ENCODE results near the gene PAF1. TPM values are rescaled to one million over a fixed set of nuclear protein-coding genes. Genes with fewer than 3 reads are reported as not detected.
A peak's percentile ranks its signal among the peaks of the same experiment; 100 is the strongest.

Gene PAF1
- polyA plus RNA-seq, 1 donor (not counting 4 experiments of a cell fraction or from before 2014, with no cell fraction given): 39.4 TPM

DNA sequence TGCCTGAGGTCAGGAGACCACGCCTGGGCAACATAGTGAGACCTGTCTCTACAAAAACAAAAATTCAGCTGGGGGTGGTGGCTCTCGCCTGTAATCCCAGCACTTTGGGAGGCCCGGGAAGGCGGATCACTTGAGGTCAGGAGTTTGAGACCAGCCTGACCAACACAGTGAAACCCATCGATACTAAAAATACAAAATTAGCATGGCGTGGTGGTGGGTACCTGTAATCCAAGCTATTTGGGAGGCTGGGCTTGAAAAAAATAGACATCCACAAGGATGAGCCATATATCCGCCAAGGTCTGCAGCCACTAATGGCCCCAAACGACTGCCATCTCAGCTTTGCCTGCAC is 41.7 kb upstream of the PAF1 start:
- Histone ChIP-seq H3K9me1 (ENCODE audit: control insufficient read depth, extremely low read depth, insufficient read depth, low read length) (peaks cover 9% of the 10 kb centered on the region), H2AFZ (ENCODE audit: control insufficient read depth, low read length) (no peak overlapping the region), H3K9me3 (ENCODE audit: control insufficient read depth, low read depth, low read length) (no peaks in the 10 kb centered on the region), H3K9ac (ENCODE audit: control insufficient read depth, extremely low read depth, insufficient read depth, low read length) (no peak overlapping the region), H3K79me2 (ENCODE audit: control insufficient read depth, insufficient read depth, low read length) (peaks cover 28% of the 10 kb centered on the region), H3K27ac (ENCODE audit: control insufficient read depth, insufficient read depth, low read length) (no peak overlapping the region), H4K20me1 (ENCODE audit: control insufficient read depth, extremely low read depth, insufficient read depth, low read length) (peaks cover 15% of the 10 kb centered on the region), H3K27me3 (ENCODE audit: control insufficient read depth, extremely low read depth, insufficient read depth, low read length) (no peaks in the 10 kb centered on the region), H3K4me1 (ENCODE audit: control insufficient read depth, extremely low read depth, insufficient read depth, low read length) (peaks cover 21% of the 10 kb centered on the region), H3K4me3 (ENCODE audit: control insufficient read depth in 2 of 3, extremely low read depth in 1 of 3, insufficient read depth in 2 of 3, low read depth in 1 of 3, low read length in 3 of 3) (no peak overlapping the region), H3K4me2 (ENCODE audit: control insufficient read depth, extremely low read depth, insufficient read depth, low read depth, low read length) (no peak overlapping the region), H3K36me3 (ENCODE audit: control insufficient read depth in 2 of 2, extremely low read depth in 1 of 2, insufficient read depth in 2 of 2, low read length in 2 of 2) (peaks cover 15 to 29% of the 10 kb centered on the region in 2 experiments)
- TF ChIP-seq, protein P1, sequence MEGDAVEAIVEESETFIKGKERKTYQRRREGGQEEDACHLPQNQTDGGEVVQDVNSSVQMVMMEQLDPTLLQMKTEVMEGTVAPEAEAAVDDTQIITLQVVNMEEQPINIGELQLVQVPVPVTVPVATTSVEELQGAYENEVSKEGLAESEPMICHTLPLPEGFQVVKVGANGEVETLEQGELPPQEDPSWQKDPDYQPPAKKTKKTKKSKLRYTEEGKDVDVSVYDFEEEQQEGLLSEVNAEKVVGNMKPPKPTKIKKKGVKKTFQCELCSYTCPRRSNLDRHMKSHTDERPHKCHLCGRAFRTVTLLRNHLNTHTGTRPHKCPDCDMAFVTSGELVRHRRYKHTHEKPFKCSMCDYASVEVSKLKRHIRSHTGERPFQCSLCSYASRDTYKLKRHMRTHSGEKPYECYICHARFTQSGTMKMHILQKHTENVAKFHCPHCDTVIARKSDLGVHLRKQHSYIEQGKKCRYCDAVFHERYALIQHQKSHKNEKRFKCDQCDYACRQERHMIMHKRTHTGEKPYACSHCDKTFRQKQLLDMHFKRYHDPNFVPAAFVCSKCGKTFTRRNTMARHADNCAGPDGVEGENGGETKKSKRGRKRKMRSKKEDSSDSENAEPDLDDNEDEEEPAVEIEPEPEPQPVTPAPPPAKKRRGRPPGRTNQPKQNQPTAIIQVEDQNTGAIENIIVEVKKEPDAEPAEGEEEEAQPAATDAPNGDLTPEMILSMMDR (optimal IDR thresholded peaks at IDR 0.05 in 1 of 3, IDR thresholded peaks at IDR 0.05 in 1 of 3, conservative IDR thresholded peaks at IDR 0.05 in 1 of 3; ENCODE audit: extremely low read depth in 1 of 3, insufficient read depth in 2 of 3, low read length in 3 of 3): no peak
- no peak for TF ChIP-seq EZH2 (IDR thresholded peaks at IDR 0.05; ENCODE audit: low read length)
- no peak for DNase-seq (ENCODE audit: low read depth, low spot score)
- no peak for FAIRE-seq
- dilution Hi-C loops (cut with MboI; ENCODE audit: extremely low pct_ligation_motif_present, low sequenced_read_pairs): no loop called here

DNA sequence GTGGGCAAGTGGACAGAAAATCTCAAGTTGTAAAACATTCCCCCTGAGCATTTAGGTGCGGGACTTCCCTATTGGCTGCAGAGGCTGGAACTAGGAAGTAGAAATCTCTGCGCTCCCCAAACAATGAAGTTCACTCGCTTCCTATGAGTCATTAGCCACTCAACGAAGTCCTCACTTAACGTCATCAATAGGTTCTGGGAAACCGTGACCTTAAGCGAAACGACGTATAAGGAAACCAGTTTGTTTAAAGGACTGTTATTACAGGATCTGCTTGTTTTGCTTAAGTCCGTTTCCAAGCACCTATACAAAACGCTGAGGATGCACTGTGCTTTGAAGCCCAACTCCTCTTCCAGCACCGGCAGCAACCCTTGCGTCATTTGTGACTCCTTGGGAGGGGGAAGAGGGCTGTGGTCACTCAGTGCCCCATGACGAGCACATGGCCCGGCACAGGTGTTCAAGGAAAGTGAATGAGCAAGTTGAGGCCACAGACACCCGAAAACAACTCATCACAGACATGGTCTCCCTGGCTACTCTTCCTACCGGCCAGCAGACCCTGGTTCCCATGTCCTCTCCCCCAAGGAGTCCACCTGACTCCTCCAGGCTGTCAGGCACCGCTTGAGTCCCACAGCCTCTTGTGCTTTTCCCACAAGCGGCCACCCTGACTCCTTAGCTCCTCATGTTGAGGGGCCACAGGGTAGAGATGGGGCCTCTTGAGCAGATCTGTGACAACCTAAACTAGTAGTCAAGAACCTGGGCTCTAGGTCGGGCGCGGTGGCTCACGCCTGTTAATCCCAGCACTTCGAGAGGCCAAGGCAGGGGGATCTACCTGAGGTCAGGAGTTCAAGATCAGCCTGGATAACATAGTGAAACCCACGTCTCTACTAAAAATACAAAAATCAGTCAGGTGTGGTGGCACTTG is 40.0 kb upstream of the PAF1 start:
- no peak overlapping the region for H3K4me2 ChIP-seq (ENCODE audit: control insufficient read depth, extremely low read depth, insufficient read depth, low read depth, low read length)
- no peak for FAIRE-seq
- no peaks in the 10 kb centered on the region for H3K27me3 ChIP-seq (ENCODE audit: control insufficient read depth, extremely low read depth, insufficient read depth, low read length)
- peaks cover 17% of the 10 kb centered on the region for H3K4me1 ChIP-seq (ENCODE audit: control insufficient read depth, extremely low read depth, insufficient read depth, low read length)
- no peaks in the 10 kb centered on the region for H3K9me3 ChIP-seq (ENCODE audit: control insufficient read depth, low read depth, low read length)
- H4K20me1 ChIP-seq (ENCODE audit: control insufficient read depth, extremely low read depth, insufficient read depth, low read length): peaks cover 15% of the 10 kb centered on the region
- H2AFZ ChIP-seq (ENCODE audit: control insufficient read depth, low read length): no peak overlapping the region
- peaks cover 15 to 29% of the 10 kb centered on the region in 2 experiments for H3K36me3 ChIP-seq (ENCODE audit: control insufficient read depth in 2 of 2, extremely low read depth in 1 of 2, insufficient read depth in 2 of 2, low read length in 2 of 2)
- H3K9ac ChIP-seq (ENCODE audit: control insufficient read depth, extremely low read depth, insufficient read depth, low read length): no peak overlapping the region
- H3K79me2 ChIP-seq (ENCODE audit: control insufficient read depth, insufficient read depth, low read length): peaks cover 28% of the 10 kb centered on the region
- no peak for TF ChIP-seq EZH2 (IDR thresholded peaks at IDR 0.05; ENCODE audit: low read length)
- TF ChIP-seq, protein P1 (optimal IDR thresholded peaks at IDR 0.05 in 1 of 3, IDR thresholded peaks at IDR 0.05 in 1 of 3, conservative IDR thresholded peaks at IDR 0.05 in 1 of 3; ENCODE audit: extremely low read depth in 1 of 3, insufficient read depth in 2 of 3, low read length in 3 of 3): no peak
- peaks cover 9% of the 10 kb centered on the region for H3K9me1 ChIP-seq (ENCODE audit: control insufficient read depth, extremely low read depth, insufficient read depth, low read length)
- dilution Hi-C loops (cut with MboI; ENCODE audit: extremely low pct_ligation_motif_present, low sequenced_read_pairs): no loop called here
- H3K4me3 ChIP-seq (ENCODE audit: control insufficient read depth in 2 of 3, extremely low read depth in 1 of 3, insufficient read depth in 2 of 3, low read depth in 1 of 3, low read length in 3 of 3): no peak overlapping the region
- DNase-seq (ENCODE audit: low read depth, low spot score): no peak
- peak overlapping the region; percentile 31 for H3K27ac ChIP-seq (ENCODE audit: control insufficient read depth, insufficient read depth, low read length)

All from keratinocyte (primary cell).